Measurements from ENCODE around the gene TMEM94. TPM values are rescaled to one million over a fixed set of nuclear protein-coding genes. Genes with fewer than 3 reads are reported as not detected.
A peak's percentile ranks its signal among the peaks of the same experiment; 100 is the strongest.

The TMEM94 gene
- total and polyA plus RNA-seq, 2 of the 13 experiments (the other 11 are each of a cell fraction or from before 2014, with no cell fraction given): 32.6 to 134 TPM

DNA sequence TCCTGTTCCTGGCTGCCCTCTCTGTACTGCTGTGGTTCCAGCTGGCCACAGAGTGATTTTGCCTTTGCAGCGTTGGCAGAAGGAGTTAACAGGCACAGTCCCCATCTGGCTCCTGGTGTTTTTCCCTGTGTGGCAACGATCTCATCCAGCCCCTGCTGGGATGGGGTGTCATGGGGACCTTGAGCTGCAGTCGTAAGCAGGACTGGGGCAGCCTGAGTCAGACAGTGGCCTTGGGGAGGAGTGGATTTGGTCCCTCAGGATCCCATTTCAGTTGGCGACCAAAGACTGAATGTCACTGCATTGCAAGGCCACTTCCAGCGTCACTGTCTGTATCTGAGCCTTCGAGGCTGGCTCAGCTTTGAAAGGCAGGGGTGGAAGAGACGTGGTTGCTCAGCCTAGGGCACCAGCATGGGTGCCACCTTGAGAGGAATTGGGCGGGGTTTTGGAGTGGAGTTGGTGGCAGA lies 11.9 kb downstream of the TMEM94 start:
- FAIRE-seq (no peak), DNase-seq (ENCODE audit: low spot score) (peak; percentile 72), ATAC-seq (peak; percentile 94)
- H3K4me1 ChIP-seq (ENCODE audit: insufficient read depth, low read length): peaks cover 24% of the 10 kb centered on the region
- ChIA-PET POLR2A (interaction anchor here (0.9 to 3.9 kb wide), 3 partner anchors 9 to 12 kb away, joined by 3 to 11 read pairs (median 9); partner anchors contain the start of gene TMEM94), CTCF (ENCODE audit: low intra/inter-chr PET ratio, low total read pairs) (no interaction called here)
- H3K9ac ChIP-seq (ENCODE audit: insufficient read depth, low read depth, low read length): no peak overlapping the region; the same call in 1 of the 2 replicates
- in situ Hi-C loops (cut with HindIII; ENCODE audit: extremely low pct_ligation_motif_present, low pct_unique_long_range_greater_than_20kb): no loop called here
- intact Hi-C loops (cut with micrococcal nuclease; ENCODE audit: unreplicated experiment): no loop called here
- H4K20me1 ChIP-seq (ENCODE audit: insufficient read depth, low read length): 0 out of 2 replicates have a peak, but pooled peaks cover 4% of the 10 kb centered on the region
- no peak overlapping the region for H3K4me3 ChIP-seq (replicated peaks in 1 of 3; ENCODE audit: insufficient read depth in 1 of 3, low read depth in 2 of 3, low read length in 3 of 3)
- peaks cover 21% of the 10 kb centered on the region for H3K79me2 ChIP-seq (ENCODE audit: insufficient read depth, low read length)
- no peak overlapping the region for H2AFZ ChIP-seq (ENCODE audit: low read length)
- peak overlapping the region; percentile 37 for H3K27ac ChIP-seq (ENCODE audit: extremely low read length, insufficient read depth, low read length)
- H3K4me2 ChIP-seq (ENCODE audit: low read depth, low read length): 0 out of 2 replicates have a peak overlapping the region, but pooled peaks have one; percentile 23
- peaks cover 10 to 18% of the 10 kb centered on the region in 2 experiments for H3K36me3 ChIP-seq (replicated peaks in 1 of 2; ENCODE audit: control insufficient read depth in 1 of 2, insufficient read depth in 2 of 2, low read length in 2 of 2)
- H3K27me3 ChIP-seq (ENCODE audit: control insufficient read depth in 1 of 2, insufficient read depth in 2 of 2, low read length in 2 of 2): no peaks in the 10 kb centered on the region
- no TSS peak for BruUV-seq (replicated peaks)
- no peaks in the 10 kb centered on the region for H3K9me3 ChIP-seq (ENCODE audit: low read length)
- 50% methylated on average over 8 of the region's 8 CpGs for WGBS (ENCODE audit: low lambda C conversion rate)
- TF ChIP-seq, protein P1, sequence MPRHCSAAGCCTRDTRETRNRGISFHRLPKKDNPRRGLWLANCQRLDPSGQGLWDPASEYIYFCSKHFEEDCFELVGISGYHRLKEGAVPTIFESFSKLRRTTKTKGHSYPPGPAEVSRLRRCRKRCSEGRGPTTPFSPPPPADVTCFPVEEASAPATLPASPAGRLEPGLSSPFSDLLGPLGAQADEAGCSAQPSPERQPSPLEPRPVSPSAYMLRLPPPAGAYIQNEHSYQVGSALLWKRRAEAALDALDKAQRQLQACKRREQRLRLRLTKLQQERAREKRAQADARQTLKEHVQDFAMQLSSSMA (CRISPR knock-in tag; IDR thresholded peaks at IDR 0.05): no peak
- TF ChIP-seq ZNF280B (CRISPR knock-in tag; IDR thresholded peaks at IDR 0.05; ENCODE audit: borderline replicate concordance): 0 out of 2 replicates have a peak, but pooled peaks have one; percentile 12
- TF ChIP-seq, protein P2, sequence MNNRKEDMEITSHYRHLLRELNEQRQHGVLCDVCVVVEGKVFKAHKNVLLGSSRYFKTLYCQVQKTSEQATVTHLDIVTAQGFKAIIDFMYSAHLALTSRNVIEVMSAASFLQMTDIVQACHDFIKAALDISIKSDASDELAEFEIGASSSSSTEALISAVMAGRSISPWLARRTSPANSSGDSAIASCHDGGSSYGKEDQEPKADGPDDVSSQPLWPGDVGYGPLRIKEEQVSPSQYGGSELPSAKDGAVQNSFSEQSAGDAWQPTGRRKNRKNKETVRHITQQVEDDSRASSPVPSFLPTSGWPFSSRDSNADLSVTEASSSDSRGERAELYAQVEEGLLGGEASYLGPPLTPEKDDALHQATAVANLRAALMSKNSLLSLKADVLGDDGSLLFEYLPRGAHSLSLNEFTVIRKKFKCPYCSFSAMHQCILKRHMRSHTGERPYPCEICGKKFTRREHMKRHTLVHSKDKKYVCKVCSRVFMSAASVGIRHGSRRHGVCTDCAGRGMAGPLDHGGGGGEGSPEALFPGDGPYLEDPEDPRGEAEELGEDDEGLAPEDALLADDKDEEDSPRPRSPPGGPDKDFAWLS (CRISPR knock-in tag; IDR thresholded peaks at IDR 0.05; ENCODE audit: borderline replicate concordance): 0 out of 2 replicates have a peak, but pooled peaks have one; percentile 29
- 0 out of 2 replicates have a peak, but pooled peaks have one; percentile 42 for TF ChIP-seq ZNF317 (CRISPR knock-in tag; IDR thresholded peaks at IDR 0.05)
- no peak for TF ChIP-seq ZNF282 (IDR thresholded peaks at IDR 0.05; ENCODE audit: partially characterized antibody)
- TF ChIP-seq ZNF205 (CRISPR knock-in tag; IDR thresholded peaks at IDR 0.05): no peak
- peak; percentile 60; the same call in 1 of the 2 replicates for TF ChIP-seq ZNF598 (CRISPR knock-in tag; IDR thresholded peaks at IDR 0.05; ENCODE audit: borderline replicate concordance)
- TF ChIP-seq, protein P3, sequence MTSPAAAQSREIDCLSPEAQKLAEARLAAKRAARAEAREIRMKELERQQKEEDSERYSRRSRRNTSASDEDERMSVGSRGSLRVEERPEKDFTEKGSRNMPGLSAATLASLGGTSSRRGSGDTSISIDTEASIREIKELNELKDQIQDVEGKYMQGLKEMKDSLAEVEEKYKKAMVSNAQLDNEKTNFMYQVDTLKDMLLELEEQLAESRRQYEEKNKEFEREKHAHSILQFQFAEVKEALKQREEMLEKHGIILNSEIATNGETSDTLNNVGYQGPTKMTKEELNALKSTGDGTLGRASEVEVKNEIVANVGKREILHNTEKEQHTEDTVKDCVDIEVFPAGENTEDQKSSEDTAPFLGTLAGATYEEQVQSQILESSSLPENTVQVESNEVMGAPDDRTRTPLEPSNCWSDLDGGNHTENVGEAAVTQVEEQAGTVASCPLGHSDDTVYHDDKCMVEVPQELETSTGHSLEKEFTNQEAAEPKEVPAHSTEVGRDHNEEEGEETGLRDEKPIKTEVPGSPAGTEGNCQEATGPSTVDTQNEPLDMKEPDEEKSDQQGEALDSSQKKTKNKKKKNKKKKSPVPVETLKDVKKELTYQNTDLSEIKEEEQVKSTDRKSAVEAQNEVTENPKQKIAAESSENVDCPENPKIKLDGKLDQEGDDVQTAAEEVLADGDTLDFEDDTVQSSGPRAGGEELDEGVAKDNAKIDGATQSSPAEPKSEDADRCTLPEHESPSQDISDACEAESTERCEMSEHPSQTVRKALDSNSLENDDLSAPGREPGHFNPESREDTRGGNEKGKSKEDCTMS (CRISPR knock-in tag; conservative IDR thresholded peaks at IDR 0.05): no peak
- TF ChIP-seq, protein P4, sequence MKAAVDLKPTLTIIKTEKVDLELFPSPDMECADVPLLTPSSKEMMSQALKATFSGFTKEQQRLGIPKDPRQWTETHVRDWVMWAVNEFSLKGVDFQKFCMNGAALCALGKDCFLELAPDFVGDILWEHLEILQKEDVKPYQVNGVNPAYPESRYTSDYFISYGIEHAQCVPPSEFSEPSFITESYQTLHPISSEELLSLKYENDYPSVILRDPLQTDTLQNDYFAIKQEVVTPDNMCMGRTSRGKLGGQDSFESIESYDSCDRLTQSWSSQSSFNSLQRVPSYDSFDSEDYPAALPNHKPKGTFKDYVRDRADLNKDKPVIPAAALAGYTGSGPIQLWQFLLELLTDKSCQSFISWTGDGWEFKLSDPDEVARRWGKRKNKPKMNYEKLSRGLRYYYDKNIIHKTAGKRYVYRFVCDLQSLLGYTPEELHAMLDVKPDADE (CRISPR knock-in tag; IDR thresholded peaks at IDR 0.05): no peak
- TF ChIP-seq, protein P5, sequence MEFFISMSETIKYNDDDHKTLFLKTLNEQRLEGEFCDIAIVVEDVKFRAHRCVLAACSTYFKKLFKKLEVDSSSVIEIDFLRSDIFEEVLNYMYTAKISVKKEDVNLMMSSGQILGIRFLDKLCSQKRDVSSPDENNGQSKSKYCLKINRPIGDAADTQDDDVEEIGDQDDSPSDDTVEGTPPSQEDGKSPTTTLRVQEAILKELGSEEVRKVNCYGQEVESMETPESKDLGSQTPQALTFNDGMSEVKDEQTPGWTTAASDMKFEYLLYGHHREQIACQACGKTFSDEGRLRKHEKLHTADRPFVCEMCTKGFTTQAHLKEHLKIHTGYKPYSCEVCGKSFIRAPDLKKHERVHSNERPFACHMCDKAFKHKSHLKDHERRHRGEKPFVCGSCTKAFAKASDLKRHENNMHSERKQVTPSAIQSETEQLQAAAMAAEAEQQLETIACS (CRISPR knock-in tag; IDR thresholded peaks at IDR 0.05): no peak
- no peak for TF ChIP-seq ZSCAN21 (CRISPR knock-in tag; IDR thresholded peaks at IDR 0.05; ENCODE audit: borderline replicate concordance)
- no peak for TF ChIP-seq YEATS4 (CRISPR knock-in tag; IDR thresholded peaks at IDR 0.05; ENCODE audit: borderline replicate concordance)
- TF ChIP-seq, protein P6, sequence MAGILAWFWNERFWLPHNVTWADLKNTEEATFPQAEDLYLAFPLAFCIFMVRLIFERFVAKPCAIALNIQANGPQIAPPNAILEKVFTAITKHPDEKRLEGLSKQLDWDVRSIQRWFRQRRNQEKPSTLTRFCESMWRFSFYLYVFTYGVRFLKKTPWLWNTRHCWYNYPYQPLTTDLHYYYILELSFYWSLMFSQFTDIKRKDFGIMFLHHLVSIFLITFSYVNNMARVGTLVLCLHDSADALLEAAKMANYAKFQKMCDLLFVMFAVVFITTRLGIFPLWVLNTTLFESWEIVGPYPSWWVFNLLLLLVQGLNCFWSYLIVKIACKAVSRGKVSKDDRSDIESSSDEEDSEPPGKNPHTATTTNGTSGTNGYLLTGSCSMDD (CRISPR knock-in tag; IDR thresholded peaks at IDR 0.05): no peak

All from HepG2 (cell line).